HG03469 (cell line): ENCODE measurements around the gene THSD4.
"Not testable (repeated sequence)": the region's sequence is repeated elsewhere in the genome, so short reads cannot be mapped to it uniquely, and the experiment has no call there.

Experiments
- ATAC-seq: cut with Tn5 transposase; IDR thresholded peaks from one replicate; pipeline ENCODE4 v1.9.1; 2021; ENCODE audit warnings: mild to moderate bottlenecking, moderate library complexity, moderate number of reproducible peaks; ENCODE audit not compliant: unreplicated experiment

THSD4 gene

GRCh38 chr15:71120428-71120944 is 5.2 kb downstream of the THSD4 start:
- ATAC-seq: no peak

GRCh38 chr15:71121442-71121841 is 6.2 kb downstream of the THSD4 start:
- no peak for ATAC-seq

DNA sequence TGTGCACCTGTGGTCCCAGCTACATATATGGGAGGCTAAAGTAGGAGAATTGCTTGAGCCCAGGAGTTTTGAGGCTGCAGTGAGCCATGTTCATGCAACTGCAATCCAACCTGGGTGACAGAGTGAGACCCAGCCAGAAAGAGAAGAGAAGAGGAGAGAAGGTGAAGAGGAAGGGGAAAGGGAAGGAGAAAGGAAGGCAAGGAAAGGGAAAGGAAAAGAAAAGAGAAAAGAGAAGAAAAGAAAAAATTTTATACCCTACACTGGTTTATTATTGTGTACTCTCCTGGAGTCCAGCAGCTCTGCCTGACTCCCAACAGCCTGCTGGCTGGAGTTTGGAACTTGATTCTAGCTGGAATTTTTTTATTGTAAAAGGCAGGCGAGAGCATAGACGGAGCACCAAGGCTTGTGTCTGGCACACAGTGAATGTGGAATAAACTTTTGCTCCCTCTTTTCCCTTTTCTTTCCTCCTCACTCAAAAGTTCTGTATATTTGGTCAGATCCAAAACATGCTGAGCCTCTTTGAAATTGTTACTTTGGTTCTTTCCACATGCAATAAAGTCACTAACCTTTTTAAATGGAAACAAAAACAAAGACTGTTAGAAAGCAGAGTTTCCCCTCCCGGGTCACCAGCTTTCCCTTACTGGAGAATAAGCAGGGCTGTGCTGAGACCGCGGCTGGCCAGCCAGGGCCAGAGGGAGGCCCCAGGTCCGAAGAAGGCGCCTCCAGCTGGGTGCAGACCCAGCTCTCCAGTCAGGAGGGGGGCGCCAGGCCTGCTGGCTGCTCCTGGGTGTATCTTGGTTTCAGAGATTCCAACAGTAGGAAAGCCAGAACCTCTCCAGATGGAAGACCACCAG is 9.9 kb downstream of the THSD4 start:
- no peak for ATAC-seq

DNA sequence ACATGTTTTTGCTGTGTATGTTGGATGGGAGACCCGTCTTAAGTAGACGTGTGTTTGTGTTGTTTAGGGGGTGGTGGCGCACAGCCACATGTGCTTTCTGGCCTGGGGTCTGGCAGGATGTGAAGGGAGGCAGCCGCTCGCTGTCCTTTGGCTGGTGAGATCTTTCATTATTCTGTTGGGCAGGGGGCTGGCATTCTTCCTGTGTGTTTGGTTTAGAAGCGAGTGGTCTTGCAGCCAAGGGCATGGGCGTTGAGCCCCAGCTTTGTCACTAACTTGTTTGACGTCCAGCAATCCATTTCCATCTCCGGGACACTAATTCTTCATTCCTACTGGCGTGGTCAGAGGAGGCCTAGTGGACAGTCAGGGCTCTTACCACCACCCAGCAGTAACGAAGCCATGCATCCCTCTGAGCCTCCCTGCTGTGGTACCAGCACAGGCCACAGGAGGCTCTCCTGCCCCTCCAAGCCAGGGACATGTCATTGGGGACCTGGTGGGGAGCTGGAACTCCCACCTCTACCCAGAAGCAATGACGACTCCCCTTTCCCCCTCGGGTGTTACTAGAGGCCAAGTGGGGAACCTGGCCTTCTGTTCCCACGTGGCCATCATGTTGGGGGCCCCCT is 10.7 kb downstream of the THSD4 start:
- no peak for ATAC-seq

- ATAC-seq: no peak
Observed at GRCh38 chr15:71127083-71127482, 11.8 kb downstream of the THSD4 start.

- not testable (repeated sequence) for ATAC-seq
Observed at GRCh38 chr15:71128159-71128558, 12.9 kb downstream of the THSD4 start.

GRCh38 chr15:71128939-71129562 is 13.8 kb downstream of the THSD4 start:
- ATAC-seq: no peak

- ATAC-seq: no peak
Observed at GRCh38 chr15:71129669-71130068, 14.4 kb downstream of the THSD4 start.

GRCh38 chr15:71131601-71132362 is 16.5 kb downstream of the THSD4 start:
- no peak for ATAC-seq

- ATAC-seq: no peak
Observed at GRCh38 chr15:71133747-71134472, 18.6 kb downstream of the THSD4 start.

GRCh38 chr15:71136159-71136783 is 21.0 kb downstream of the THSD4 start:
- no peak for ATAC-seq

DNA sequence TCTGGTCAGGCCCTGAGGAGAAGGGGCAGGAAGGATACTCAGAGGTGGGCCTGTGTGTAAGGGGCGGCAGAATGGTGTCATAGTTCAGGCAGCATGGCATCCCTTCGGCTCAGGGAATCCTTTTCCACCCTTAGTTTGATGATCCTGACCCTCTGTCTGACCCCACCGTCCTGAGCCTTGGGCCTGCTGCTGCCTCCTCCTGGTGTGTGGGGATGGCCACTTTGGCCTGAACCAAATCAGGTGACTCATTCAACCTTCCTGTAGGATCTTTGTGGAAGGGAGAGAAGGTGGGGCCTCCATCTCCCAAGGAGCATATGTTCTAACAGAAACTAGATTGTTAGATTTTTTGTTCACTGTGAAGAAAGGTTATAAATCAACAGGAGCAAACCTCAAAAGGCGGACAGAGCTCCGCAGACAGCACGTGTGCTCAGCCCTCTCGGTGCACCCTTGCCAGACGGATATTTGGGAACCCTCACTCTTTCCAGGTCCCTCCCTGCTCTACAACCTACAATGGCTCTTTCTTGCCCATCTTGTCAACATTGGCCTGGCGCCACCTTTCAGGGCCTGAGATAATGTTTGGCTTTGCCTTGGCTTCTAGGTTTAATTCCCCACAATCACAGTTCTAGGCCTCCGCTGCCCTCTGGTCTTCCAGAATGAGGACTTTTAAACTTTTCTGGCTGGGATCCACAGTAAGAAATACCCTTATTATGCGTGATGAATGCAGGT is 21.7 kb downstream of the THSD4 start:
- no peak for ATAC-seq

DNA sequence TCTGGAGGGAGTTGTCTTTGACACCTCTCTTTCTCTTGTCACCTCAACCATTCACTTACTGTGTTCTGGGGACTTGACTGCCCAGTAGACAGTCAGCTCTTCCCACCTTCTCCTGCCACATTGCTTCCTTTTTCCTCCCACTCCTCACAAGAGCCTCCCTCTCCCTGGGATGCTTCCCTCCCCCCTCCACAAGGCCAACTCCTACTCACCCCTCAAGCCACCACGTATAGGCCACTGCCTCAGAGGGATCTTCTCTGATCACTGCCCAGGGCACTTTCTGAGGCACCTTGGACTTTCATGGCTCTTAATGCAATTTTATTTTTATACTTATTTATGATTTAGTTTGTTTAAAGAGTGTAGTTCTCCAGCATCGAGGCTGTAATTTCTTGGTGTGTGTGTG is 23.2 kb downstream of the THSD4 start:
- ATAC-seq: no peak

GRCh38 chr15:71139241-71139640 is 24.0 kb downstream of the THSD4 start:
- no peak for ATAC-seq

DNA sequence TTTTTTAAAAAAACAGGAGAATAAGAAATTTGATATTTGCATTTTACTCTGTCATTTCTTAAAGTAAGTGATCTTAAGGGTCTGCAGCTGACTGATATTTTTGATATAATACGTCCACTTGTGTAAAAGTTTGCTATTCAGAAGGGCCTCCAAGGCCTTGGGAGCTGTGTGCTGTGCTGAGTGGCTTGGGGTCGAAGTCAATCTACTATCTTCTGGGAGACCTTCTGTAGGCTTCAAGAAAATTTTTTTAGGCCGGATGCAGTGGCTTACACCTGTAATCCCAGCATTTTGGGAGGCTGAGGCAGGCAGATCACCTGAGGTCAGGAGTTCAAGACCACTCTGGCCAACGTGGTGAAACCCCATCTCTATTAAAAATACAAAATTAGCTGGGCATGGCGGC is 26.3 kb downstream of the THSD4 start:
- ATAC-seq: no peak

GRCh38 chr15:71142780-71143179 is 27.5 kb downstream of the THSD4 start:
- no peak for ATAC-seq

DNA sequence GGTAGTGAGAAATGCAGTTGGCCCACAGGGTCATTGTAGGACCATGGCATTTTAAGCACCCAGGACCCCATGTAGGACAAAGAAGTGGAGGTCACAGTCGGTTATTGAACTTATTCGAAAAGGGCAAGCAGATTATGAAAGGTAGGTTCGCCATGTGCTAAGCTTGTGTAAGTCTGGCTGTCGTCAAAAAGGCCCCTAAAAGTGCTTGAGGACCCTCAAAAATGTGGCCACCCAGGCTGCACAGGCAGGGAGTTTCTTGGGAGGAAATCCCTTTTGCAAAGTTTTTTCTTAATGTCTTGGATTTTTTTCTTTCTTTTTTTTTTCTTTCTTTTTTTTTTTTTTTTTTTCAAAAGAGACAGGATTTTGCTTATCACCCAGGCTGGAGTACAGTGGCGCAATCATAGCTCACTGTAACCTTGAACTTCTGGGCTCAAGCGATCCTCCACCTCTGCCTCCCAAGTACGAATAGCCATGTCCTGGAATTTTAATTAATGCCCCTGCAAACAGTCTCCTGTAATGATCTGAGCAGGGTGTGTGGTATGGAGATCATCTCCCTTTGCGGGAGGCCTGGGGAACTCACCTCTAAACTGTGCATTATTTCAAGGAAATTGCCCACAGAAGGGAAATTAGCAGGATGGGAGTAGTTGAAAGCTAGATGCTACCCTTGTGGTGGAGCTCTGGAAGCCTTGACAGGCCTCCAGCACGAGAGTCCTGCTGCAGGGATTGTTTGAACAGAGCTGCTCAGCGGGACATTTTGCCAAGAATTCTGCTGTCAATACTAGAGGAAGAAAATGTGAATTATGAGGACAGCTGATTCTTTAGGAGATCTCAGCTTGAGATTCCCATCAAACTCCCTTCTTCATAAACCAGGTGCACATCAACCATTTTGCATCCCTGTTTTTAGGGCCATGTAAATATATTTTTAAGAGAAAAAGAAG is 28.4 kb downstream of the THSD4 start:
- ATAC-seq: no peak

DNA sequence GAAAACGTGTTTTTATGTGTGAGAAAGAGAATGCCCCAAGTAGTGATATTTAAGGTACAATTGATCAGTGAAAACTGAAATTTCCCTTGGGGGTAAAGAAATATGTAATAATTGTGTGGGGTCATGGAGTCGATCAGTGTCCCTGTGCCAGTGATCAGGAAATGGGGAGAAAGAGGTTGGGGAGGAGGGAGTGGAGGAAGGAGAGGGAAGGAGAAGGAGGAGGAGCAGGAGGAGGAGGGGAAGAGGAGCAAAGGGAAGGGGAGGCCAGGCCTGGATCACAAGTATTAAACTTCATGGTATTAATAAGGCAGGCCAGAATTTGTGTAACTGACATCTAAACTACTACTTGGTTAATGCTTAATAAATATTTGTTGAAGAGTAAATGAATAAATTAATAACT is 30.4 kb downstream of the THSD4 start:
- no peak for ATAC-seq
